ENCODE data around the gene FOXC1. TPM values are rescaled to one million over a fixed set of nuclear protein-coding genes. Genes with fewer than 3 reads are reported as not detected.

The FOXC1 gene
- total RNA-seq, 1 donor from 2014 or later, result 2.9 TPM

GRCh38 chr6:1586861-1587450 is 22.8 kb upstream of the FOXC1 start:
- H3K27me3 Mint-ChIP-seq (ENCODE audit: low read depth, unreplicated experiment), result peaks cover 23% of the 10 kb centered on the region
- no peak overlapping the region for H3K27ac Mint-ChIP-seq (ENCODE audit: unreplicated experiment)
- no peaks in the 10 kb centered on the region for H3K36me3 Mint-ChIP-seq (ENCODE audit: low read depth, unreplicated experiment)
- Histone ChIP-seq H3K9ac (ENCODE audit: low read length) (no peak overlapping the region), H3K79me2 (ENCODE audit: insufficient read depth, low read length) (no peaks in the 10 kb centered on the region), H2AFZ (ENCODE audit: low read depth, low read length) (no peak overlapping the region), H4K20me1 (ENCODE audit: insufficient read depth, low read length) (no peaks in the 10 kb centered on the region), H3K4me1 (ENCODE audit: insufficient read depth, low read length) (no peaks in the 10 kb centered on the region), H3K27me3 (ENCODE audit: insufficient read depth, low read length) (peaks cover 3% of the 10 kb centered on the region), H3K27ac (ENCODE audit: low read depth, low read length) (no peak overlapping the region), H3K36me3 (ENCODE audit: insufficient read depth, low read length) (no peaks in the 10 kb centered on the region), H3K9me3 (ENCODE audit: insufficient read depth, low read depth, low read length) (no peaks in the 10 kb centered on the region), H3K4me3 (ENCODE audit: insufficient read depth, low read depth, low read length) (no peak overlapping the region), H3K4me2 (ENCODE audit: low read length) (no peak overlapping the region)
- FAIRE-seq (no peak), DNase-seq (ENCODE audit: low read depth) (no peak)
- H3K4me3 Mint-ChIP-seq (ENCODE audit: unreplicated experiment), result no peak overlapping the region
- TF ChIP-seq CTCF (IDR thresholded peaks at IDR 0.05; ENCODE audit: insufficient read depth, low read depth, low read length) (no peak), EZH2 (IDR thresholded peaks at IDR 0.05; ENCODE audit: insufficient read depth, low read length) (no peak)
- no peaks in the 10 kb centered on the region for H3K4me1 Mint-ChIP-seq (ENCODE audit: low read depth, unreplicated experiment)
- H3K9me3 Mint-ChIP-seq (ENCODE audit: unreplicated experiment), result peaks cover 4% of the 10 kb centered on the region

- Histone ChIP-seq H2AFZ (ENCODE audit: low read depth, low read length) (no peak overlapping the region), H3K27me3 (ENCODE audit: insufficient read depth, low read length) (peaks cover 3% of the 10 kb centered on the region), H3K79me2 (ENCODE audit: insufficient read depth, low read length) (no peaks in the 10 kb centered on the region), H3K36me3 (ENCODE audit: insufficient read depth, low read length) (no peaks in the 10 kb centered on the region), H3K4me3 (ENCODE audit: insufficient read depth, low read depth, low read length) (no peak overlapping the region), H4K20me1 (ENCODE audit: insufficient read depth, low read length) (no peaks in the 10 kb centered on the region), H3K4me2 (ENCODE audit: low read length) (no peak overlapping the region), H3K9me3 (ENCODE audit: insufficient read depth, low read depth, low read length) (no peaks in the 10 kb centered on the region), H3K9ac (ENCODE audit: low read length) (no peak overlapping the region), H3K27ac (ENCODE audit: low read depth, low read length) (no peak overlapping the region), H3K4me1 (ENCODE audit: insufficient read depth, low read length) (no peaks in the 10 kb centered on the region)
- TF ChIP-seq EZH2 (IDR thresholded peaks at IDR 0.05; ENCODE audit: insufficient read depth, low read length) (no peak), CTCF (IDR thresholded peaks at IDR 0.05; ENCODE audit: insufficient read depth, low read depth, low read length) (no peak)
- H3K9me3 Mint-ChIP-seq (ENCODE audit: unreplicated experiment), result peaks cover 4% of the 10 kb centered on the region
- H3K4me1 Mint-ChIP-seq (ENCODE audit: low read depth, unreplicated experiment), result no peaks in the 10 kb centered on the region
- DNase-seq (ENCODE audit: low read depth) (no peak), FAIRE-seq (no peak)
- no peak overlapping the region for H3K27ac Mint-ChIP-seq (ENCODE audit: unreplicated experiment)
- H3K4me3 Mint-ChIP-seq (ENCODE audit: unreplicated experiment), result no peak overlapping the region
- H3K27me3 Mint-ChIP-seq (ENCODE audit: low read depth, unreplicated experiment), result peaks cover 20% of the 10 kb centered on the region
- H3K36me3 Mint-ChIP-seq (ENCODE audit: low read depth, unreplicated experiment), result no peaks in the 10 kb centered on the region
Measured at GRCh38 chr6:1587546-1587945, 22.2 kb upstream of the FOXC1 start.

- Histone ChIP-seq H3K27me3 (ENCODE audit: insufficient read depth, low read length) (peaks cover 7% of the 10 kb centered on the region), H3K4me3 (ENCODE audit: insufficient read depth, low read depth, low read length) (no peak overlapping the region), H2AFZ (ENCODE audit: low read depth, low read length) (no peak overlapping the region), H3K4me1 (ENCODE audit: insufficient read depth, low read length) (no peaks in the 10 kb centered on the region), H3K36me3 (ENCODE audit: insufficient read depth, low read length) (no peaks in the 10 kb centered on the region), H3K9ac (ENCODE audit: low read length) (no peak overlapping the region), H3K4me2 (ENCODE audit: low read length) (no peak overlapping the region), H4K20me1 (ENCODE audit: insufficient read depth, low read length) (no peaks in the 10 kb centered on the region), H3K79me2 (ENCODE audit: insufficient read depth, low read length) (no peaks in the 10 kb centered on the region), H3K27ac (ENCODE audit: low read depth, low read length) (no peak overlapping the region), H3K9me3 (ENCODE audit: insufficient read depth, low read depth, low read length) (no peaks in the 10 kb centered on the region)
- no peak for DNase-seq (ENCODE audit: low read depth)
- no peaks in the 10 kb centered on the region for H3K4me1 Mint-ChIP-seq (ENCODE audit: low read depth, unreplicated experiment)
- H3K9me3 Mint-ChIP-seq (ENCODE audit: unreplicated experiment), result peaks cover 4% of the 10 kb centered on the region
- H3K27me3 Mint-ChIP-seq (ENCODE audit: low read depth, unreplicated experiment), result peaks cover 24% of the 10 kb centered on the region
- no peak for FAIRE-seq
- TF ChIP-seq CTCF (IDR thresholded peaks at IDR 0.05; ENCODE audit: insufficient read depth, low read depth, low read length) (no peak), EZH2 (IDR thresholded peaks at IDR 0.05; ENCODE audit: insufficient read depth, low read length) (no peak)
- H3K36me3 Mint-ChIP-seq (ENCODE audit: low read depth, unreplicated experiment), result no peaks in the 10 kb centered on the region
- H3K4me3 Mint-ChIP-seq (ENCODE audit: unreplicated experiment), result no peak overlapping the region
- no peak overlapping the region for H3K27ac Mint-ChIP-seq (ENCODE audit: unreplicated experiment)
Measured at GRCh38 chr6:1587977-1588376, 21.7 kb upstream of the FOXC1 start.
